NAMALWA (cell line): Measurements from ENCODE around the gene NOL9.
"Not testable (repeated sequence)": the region's sequence is repeated elsewhere in the genome, so short reads cannot be mapped to it uniquely, and the experiment has no call there.

Source experiments
- DNase-seq: peaks from one replicate; pipeline ENCODE4 v3.0.0-alpha.2; 2015; ENCODE audit warnings: low spot score

The NOL9 gene

DNA sequence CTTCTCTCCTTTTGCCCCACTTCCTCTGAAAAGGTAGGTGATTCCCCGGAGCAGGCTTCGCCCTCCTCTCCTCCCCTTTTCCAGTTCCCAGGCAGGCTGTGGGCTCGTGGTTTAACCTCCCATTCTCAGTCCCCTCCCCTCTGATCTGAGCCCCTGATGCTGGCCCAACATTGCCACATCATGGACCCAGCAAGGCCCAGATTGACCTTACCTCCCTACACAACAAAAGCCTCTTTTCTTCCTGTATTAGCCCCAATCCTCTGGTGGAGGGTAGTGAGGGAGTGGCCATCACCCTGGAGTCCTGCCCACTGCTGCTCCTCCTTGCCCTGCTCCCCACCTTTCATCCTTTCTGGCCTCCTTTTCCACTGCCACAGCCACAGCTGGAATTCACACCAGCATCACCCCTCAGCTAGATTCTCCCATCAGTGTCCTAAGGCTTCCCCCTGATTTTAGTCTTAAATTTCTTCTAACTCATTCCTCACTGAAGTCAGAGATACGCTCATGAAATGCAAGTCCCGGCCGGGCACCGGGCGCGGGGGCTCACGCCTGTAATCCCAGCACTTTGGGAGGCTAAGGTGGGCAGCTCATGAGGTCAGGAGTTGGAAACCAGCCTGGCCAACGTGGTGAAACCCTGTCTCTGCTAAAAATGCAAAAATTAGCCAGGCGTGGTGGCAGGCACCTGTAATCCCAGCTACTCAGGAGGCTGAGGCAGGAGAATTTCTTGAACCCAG, 18.5 kb upstream of the NOL9 start:
- DNase-seq, result no peak

GRCh38 chr1:6570987-6571386, 16.7 kb upstream of the NOL9 start:
- no peak for DNase-seq

DNA sequence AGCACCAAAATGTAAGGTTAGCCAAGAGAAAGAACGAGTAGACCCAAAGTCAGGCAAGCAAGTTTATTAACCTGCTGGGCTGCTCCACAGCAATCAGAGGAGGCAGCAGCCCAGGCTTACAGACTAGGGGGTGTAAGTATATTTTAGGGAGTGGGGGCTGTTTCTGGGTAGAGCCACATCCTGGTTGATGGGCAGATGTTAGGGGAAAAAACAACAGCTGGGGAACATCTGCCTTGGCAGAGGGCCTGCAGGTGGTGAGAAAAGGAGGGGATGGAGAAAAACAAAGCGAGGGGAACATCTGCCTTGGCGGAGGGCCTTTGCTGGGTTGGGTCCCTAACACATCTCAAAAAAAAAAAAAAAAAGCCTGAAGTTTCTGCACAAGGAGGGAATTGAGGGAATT, 15.8 kb upstream of the NOL9 start:
- peak; percentile 80 for DNase-seq

GRCh38 chr1:6569033-6569432, 14.7 kb upstream of the NOL9 start:
- no peak for DNase-seq

- peak; percentile 62 for DNase-seq
These were observed 6.0 kb upstream of the NOL9 start for GRCh38 chr1:6560267-6560666.

DNA sequence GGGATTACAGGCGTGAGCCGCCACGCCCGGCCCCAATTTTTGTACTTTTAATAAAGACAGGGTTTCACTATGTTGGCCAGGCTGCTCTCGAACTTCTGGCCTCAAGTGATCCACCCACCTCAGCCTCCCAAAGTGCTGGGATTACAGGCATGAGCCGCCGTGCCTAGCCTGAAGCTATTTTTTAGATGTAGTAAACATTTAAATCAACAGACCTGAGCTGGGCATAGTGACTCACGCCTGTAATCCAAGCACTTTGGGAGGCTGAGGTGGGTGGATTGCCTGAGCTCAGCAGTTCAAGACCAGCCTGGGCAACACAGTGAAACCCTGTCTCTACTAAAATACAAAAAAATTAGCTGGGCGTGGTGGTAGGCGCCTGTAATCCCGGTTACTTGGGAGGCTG, 4.8 kb upstream of the NOL9 start:
- DNase-seq, result not testable (repeated sequence)

DNA sequence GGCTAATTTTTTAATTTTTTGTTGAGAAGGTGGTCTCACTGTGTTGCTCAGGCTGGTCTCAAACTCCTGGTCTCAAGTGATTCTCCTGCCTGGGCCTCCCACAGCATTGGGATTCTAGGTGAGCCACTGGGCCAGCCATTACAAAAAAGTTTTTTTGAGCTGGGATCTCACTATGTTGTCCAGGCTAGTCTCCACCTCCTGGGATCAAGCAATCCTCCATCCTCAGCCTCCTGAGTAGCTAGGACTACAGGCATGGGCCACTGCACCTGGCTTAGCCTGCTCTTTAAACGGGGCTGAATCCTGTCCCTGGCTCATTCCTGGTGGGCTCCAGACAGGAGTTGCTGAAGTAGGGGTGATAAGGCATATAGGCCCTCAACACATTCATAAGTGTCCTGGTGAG, 3.3 kb upstream of the NOL9 start:
- no peak for DNase-seq

- no peak for DNase-seq
These were observed 830 bp upstream of the NOL9 start, which contains the start of gene TAS1R1 for GRCh38 chr1:6554907-6555778. Gene TAS1R1, plus strand, starts transcription at chr1:6555307. Its CDS starts 67 bp downstream, at chr1:6555374.

DNA sequence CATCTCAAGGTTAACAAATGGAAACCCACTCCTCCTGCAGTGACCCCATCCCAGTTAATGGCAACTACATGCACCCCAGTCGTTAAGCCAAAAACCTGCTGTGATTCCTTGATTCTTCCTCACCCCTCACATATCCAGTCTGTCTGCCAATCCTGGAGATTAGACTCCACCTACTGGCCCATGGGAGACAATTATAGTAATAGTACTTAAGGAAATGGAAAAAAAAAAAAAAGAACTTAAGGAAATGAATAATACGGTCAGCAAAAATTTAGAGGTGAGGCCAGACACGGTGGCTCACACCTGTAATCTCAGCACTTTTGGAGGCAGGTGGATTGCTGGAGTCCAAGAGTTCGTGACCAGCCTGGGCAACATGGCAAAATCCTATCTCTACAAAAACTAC, 7.0 kb downstream of the NOL9 start:
- no peak for DNase-seq

GRCh38 chr1:6546326-6546725, 8.0 kb downstream of the NOL9 start:
- no peak for DNase-seq

DNA sequence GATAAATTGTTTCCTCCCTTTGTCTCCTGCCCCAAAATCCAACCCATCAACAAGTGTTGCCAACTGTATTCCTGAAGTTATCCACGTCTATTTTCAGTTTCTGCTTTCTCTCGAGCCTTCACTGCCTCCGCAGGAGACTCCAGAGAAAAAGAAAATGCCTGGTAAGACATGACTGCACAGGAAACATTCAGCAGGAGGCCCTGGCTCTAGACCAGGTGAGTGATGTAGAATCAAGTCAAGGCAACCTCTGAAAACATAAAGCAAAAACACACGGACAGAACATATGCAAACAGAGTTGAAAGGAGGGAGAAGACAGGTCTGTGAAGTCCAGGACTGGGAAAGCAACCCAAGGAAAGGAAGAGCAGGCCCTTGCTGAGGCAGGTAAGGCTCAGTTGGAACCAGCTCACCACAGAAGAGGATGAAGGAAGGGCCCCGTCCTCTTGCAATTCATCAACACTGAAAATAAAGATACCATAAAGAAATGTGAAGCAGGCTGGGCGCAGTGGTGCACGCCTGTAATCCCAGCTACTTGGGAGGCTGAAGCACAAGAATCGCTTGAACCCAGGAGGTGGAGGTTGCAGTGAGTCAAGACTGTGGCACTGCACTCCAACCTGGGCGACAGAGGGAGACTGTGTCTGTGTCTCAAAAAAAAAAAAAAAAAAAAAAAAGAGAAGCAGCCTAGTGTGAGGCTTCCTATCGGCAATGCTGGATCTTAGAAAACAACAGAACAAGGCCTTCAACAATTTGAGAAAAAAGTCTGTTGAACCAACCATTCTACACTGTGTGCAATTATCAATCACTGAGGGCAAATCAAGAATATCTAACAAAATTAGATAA, 8.8 kb downstream of the NOL9 start:
- no peak for DNase-seq

- DNase-seq, result no peak
These were observed 9.5 kb downstream of the NOL9 start for GRCh38 chr1:6544831-6545230.

- DNase-seq, result no peak
These were observed 15.4 kb downstream of the NOL9 start for GRCh38 chr1:6538956-6539355.

DNA sequence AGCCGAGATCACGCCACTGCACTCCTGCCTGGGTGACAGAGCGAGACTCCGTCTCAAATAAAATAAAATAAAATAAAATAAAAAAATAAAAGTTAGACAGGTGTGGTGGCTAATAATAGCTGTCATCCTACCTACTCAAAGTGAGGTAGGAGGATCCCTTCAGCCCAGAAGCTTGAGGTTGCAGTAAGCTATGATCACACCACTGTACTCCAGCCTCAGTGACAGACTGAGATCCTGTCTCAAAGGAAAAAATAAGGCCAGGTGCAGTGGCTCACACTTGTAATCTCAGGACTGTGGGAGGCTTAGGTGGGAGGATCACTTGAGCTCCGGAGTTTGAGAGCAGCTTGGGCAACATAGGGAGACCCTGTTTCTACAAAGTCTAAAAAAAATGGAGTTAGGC, 18.0 kb downstream of the NOL9 start:
- no peak for DNase-seq

GRCh38 chr1:6535214-6535613, 19.1 kb downstream of the NOL9 start:
- DNase-seq, result no peak

- no peak for DNase-seq
These were observed 20.0 kb downstream of the NOL9 start for GRCh38 chr1:6534248-6534822.

GRCh38 chr1:6531996-6532395, 22.3 kb downstream of the NOL9 start:
- DNase-seq, result no peak

DNA sequence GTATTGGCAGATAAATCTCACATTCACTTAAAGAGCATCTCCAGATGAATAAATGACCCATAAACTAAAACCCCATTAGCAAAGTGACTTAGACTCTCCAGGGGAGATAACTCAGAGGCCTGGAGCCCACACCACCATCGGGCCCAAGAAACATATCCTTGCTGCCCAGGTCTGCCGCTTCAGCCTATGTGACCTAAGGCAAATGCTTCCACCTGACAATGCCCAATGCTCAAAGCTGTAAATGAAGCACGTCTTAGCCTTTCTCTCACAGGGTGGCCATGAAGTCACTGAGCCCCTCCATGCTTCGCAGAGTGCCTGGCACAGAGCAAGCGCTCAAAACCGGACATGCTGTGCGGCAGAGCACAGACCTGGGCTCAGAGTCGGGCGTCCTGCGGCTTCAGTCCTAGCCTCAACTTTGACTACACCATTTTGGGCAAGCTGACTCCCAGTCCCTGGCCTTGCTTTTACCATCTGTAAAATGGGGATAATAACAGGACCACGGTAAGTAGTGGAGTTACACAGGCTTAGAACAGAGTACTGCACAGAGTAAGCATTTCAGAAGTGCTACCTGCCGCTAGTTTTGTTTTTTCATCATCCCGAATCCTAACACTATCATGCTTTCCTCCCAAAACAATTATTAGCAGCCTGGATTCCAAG, 23.7 kb downstream of the NOL9 start:
- DNase-seq, result no peak

DNA sequence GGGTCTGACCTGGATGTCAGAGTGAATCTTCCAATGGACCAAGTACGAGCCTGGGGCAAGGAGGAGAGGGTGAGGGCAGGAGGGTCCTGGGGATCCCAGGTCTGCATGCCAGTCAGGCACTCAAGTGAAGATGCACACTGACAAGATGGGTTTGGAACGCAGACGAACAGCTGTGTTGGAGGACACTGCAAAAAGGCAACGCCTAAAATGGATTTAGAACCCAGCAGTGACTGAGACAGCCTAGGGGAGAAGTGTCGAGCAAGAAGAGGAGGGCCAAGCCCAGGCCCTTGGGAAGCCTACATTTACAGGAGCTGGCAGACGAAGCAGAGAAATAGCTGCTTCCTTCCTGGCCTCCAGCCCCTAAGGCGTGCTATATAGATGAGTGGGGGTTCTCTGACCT, 25.8 kb downstream of the NOL9 start:
- DNase-seq, result no peak

DNA sequence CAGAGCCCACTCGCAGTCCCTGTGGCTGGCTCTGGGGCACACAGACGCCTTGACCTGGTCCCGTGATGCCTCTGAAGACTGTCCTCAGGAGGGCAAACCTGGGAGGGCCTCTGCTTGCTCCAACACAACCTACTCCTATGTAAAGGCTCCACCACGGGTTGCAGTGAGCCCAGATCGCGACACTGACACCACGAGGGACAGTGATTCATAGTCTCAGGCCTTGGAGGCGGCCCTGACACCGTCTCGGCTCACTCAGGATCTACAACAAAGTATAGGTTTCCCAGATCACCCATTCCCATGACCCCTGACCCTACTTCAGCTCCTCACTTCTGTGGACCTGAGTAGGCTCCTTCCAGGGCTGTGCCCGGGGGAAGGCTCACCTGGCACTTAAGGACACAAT, 28.0 kb downstream of the NOL9 start:
- DNase-seq, result no peak

DNA sequence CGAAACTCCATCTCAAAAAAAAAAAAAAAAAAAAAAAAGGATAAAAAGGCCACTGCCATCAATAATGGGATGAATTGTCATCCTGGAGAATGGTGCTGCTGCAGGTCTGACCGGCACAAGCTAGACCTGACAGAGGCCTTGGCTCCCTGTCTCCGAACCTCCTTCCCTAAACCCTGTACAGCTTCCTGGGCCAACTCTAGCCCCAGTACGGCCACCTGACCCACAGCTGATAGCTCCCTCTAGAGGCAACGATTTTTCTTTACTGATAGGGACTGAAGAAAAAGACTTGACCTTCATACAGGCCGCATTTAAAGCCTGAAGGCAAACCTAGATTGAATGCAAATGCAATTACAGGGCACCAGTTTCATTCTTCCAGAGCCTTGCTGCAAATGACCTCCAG, 30.7 kb downstream of the NOL9 start:
- peak; percentile 70 for DNase-seq

DNA sequence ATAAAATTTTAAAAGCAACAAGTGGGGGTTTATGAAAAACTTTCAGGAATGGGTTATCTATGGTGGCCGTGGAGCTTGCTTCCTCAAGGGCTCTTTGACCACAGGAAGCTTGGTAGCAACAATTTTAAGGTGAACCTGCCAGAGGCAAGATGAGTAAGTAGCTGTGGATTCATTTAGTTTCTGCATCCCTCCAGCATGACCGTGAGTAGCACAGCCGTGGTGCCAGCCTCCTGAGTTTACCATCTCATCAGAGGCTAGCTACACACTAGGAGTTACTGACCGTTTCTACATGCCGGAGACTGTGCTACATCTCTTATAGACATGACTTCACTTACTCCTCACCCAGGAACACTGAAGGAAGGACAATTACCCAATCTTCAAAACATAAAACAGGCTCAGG, 32.8 kb downstream of the NOL9 start:
- no peak for DNase-seq
